NOMO-1 treated with dmso at 0.1 percent for 144 hours (cell line): Measurements from ENCODE around the gene TNFRSF6B.
A peak's percentile ranks its signal among the peaks of the same experiment; 100 is the strongest.
"Not testable (repeated sequence)": the region's sequence is repeated elsewhere in the genome, so short reads cannot be mapped to it uniquely, and the experiment has no call there.

Experiments used
- DNase-seq: peaks from one replicate; lab custom pipeline; 2025; ENCODE audit not compliant: unreplicated experiment; lab: John Stamatoyannopoulos, UW

TNFRSF6B gene, protein sequence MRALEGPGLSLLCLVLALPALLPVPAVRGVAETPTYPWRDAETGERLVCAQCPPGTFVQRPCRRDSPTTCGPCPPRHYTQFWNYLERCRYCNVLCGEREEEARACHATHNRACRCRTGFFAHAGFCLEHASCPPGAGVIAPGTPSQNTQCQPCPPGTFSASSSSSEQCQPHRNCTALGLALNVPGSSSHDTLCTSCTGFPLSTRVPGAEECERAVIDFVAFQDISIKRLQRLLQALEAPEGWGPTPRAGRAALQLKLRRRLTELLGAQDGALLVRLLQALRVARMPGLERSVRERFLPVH

DNA sequence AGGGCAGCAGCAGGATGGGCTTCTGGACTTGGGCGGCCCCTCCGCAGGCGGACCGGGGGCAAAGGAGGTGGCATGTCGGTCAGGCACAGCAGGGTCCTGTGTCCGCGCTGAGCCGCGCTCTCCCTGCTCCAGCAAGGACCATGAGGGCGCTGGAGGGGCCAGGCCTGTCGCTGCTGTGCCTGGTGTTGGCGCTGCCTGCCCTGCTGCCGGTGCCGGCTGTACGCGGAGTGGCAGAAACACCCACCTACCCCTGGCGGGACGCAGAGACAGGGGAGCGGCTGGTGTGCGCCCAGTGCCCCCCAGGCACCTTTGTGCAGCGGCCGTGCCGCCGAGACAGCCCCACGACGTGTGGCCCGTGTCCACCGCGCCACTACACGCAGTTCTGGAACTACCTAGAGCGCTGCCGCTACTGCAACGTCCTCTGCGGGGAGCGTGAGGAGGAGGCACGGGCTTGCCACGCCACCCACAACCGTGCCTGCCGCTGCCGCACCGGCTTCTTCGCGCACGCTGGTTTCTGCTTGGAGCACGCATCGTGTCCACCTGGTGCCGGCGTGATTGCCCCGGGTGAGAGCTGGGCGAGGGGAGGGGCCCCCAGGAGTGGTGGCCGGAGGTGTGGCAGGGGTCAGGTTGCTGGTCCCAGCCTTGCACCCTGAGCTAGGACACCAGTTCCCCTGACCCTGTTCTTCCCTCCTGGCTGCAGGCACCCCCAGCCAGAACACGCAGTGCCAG lies at the start of gene TNFRSF6B:
Gene TNFRSF6B, plus strand, starts transcription at position 25 of the 729 bp plus-strand sequence. Its CDS starts 116 bp downstream, at position 141.
- DNase-seq, result no peak

DNA sequence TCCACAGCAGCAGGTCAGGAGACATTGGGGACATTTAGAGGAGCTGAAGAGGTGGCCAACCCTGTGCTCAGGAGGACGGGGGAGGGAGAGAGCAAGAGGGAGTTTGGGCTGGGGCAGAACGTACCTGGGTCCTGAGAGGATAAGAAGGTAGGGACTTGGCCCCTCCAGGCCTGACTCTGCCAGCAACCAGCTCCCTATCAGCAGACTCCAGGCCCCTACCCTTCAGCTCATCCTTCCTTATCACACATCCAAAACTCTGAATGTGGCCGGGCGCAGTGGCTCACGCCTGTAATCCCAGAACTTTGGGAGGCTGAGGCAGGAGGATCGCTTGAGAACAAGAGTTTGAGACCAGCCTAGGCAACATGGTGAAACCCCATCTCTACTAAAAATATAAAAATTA lies 48.3 kb upstream of the TNFRSF6B start:
- DNase-seq, result no peak

- no peak for DNase-seq
These were observed 47.4 kb upstream of the TNFRSF6B start for GRCh38 chr20:63648895-63649589.

GRCh38 chr20:63650486-63650885 lies 46.0 kb upstream of the TNFRSF6B start:
- not testable (repeated sequence) for DNase-seq

DNA sequence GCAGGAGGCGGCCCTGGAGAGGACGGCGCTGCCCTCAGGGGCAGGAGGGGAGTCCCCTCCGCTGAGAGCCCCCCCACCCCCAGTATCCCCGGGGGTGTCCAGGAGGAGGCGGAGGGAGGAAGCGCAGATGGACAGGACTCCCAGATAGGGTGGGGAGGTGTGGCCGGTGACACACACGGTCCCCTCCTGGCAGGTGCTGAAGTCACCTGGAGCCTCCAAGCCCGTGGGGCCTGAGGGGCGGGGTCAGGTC lies 44.6 kb upstream of the TNFRSF6B start:
- no peak for DNase-seq

DNA sequence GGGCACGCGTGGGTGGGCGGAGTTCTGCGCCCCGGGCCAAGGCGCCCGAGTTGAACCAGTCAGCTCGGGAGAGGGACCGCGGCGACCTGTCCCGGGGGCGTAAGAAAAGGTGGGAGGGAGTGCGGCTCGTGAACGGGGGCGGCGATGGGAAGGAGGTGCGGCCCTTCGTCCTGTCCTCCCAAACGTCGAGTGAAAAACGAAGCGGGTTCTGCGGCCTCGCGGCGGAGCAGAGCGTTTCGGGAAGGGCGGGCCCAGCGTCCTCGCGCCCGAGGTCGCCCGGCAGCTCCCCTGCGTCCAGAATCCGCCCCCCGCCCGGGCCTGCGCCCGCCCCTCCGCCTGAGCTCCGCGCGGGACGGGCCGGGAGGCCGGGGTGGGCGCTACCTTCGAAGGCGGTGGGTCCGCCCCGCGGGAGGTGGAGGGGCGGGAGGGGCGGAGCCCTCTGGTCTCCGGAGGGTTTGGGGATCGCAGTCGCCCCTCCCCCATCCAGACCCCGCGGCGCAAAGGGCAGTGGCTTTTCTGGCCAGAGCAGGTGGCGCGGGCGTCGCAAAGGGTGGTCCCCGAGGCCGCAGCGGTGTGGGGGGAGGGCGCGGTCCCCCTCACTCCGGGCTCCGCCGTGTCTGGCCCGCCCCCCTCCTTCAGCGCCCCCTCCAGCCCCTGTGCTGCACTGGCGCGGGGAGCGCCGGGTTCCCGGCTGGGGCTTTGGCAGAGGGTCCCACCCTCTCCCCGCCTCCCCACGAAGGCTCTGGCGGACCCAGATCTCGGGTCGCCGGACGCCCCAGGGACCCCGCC lies 44.1 kb upstream of the TNFRSF6B start:
- DNase-seq, result no peak

DNA sequence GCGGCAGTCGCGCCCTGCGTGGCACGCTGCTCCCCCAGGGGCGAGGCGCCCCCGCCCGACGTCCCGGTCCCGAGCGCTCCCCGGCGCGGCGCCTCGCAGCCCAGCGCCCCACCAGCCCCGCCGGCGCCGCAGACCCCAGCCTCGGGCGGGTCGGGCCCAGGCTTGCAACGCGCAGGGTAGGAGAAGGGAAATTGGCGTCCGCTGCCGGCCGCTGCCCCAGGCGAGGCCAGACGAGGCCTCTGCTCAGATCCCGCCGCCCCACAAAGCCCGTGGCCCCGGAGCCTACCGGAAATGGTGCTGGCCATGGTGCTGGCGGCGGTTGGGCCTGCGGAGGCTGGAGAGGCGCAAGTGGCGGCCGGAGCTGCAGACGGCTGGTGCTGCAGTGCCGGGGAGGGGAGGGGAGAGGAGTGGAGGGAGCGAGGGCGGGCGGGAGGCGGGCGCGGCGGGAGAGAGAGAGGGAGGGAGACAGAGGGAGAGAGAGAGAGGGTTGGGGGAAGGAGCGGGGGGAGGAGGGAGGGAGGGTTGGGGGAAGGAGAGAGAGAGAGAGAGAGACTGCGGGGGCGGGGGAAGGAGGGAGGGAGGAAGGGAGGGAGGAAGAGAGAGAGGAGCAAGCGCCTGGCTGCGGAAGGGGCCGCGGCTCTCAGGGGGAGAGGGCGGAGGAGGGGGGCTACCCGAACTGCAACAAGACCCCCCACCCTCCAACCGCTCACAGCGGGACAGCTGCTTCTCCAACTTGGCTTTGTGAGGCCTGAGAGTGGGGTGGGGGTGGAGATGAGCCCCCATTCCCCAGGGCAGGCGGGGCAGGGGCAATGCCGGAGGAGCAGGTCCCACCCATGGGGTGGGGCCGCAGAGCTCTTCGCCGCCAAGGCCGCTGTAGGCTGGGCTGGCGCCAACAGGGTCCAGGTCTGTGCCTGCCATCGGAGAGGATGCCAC lies 43.1 kb upstream of the TNFRSF6B start, which contains the start of gene STMN3:
Gene STMN3, minus strand, starts transcription at position 384 of the 933 bp plus-strand sequence. Its CDS starts 79 bp downstream, at position 305.
- DNase-seq, result peak; percentile 94

- no peak for DNase-seq
These were observed 42.3 kb upstream of the TNFRSF6B start for GRCh38 chr20:63653974-63654668.

DNA sequence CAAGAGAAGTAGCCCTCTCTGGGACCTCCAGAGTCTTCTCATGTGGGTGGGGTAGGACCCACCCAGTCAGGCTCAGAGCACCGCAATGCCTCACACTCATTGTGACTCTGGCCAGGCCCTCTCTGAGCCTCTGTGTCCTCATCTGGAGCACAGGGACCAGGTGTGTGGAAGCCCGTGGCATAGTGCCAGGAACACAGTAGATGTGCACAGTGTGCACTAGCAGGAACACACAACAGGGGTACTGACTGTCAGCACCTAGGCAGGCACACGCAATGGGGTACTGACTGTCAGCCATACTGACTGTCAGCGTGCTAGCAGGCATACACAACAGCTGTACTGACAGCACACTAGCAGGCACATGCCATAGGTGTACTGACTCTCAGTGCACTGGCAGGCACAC lies 41.2 kb upstream of the TNFRSF6B start:
- DNase-seq, result no peak

- DNase-seq, result no peak
These were observed 40.0 kb upstream of the TNFRSF6B start for GRCh38 chr20:63656451-63656850.

GRCh38 chr20:63657260-63657936 lies 39.1 kb upstream of the TNFRSF6B start:
- no peak for DNase-seq

DNA sequence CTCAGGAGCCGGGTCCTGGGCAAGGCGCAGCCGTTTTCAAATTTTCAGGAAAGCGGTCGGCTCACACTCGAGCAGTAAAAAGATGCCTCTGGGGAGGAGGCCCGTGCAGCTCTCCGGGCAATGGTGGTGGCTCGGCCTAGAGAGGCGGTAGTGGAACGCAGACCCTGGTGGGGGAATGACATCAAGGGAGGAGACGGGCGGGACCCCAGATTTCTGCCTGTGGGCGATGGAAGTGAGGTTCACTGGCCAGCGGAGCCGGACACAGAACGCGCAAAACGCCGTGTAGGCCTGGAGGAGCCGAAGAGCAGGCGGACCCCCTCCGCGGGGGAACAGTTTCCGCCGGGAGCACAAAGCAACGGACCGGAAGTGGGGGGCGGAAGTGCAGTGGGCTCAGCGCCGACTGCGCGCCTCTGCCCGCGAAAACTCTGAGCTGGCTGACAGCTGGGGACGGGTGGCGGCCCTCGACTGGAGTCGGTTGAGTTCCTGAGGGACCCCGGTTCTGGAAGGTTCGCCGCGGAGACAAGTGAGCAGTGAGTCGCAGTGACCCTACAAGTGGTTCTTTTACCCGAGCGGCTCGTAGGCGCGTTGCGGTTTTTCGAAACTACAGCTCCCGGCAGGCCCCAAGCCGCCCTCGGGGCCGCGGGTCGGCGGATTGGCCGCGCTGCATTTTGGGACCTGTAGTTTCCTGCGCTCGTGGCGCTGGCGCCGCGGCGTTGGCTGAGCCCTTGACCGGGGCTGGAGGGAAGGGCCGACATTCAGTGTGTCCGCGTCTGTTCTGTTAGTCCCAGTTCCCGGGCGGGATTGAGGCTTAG lies 38.3 kb upstream of the TNFRSF6B start, which contains the start of gene RTEL1:
Gene RTEL1, plus strand, starts transcription at position 376 of the 812 bp plus-strand sequence. CDS start 1,091 bp downstream, outside the sequence.
- peak; percentile 84 for DNase-seq

- DNase-seq, result peak; percentile 42
These were observed 37.7 kb upstream of the TNFRSF6B start for GRCh38 chr20:63658749-63659187.

DNA sequence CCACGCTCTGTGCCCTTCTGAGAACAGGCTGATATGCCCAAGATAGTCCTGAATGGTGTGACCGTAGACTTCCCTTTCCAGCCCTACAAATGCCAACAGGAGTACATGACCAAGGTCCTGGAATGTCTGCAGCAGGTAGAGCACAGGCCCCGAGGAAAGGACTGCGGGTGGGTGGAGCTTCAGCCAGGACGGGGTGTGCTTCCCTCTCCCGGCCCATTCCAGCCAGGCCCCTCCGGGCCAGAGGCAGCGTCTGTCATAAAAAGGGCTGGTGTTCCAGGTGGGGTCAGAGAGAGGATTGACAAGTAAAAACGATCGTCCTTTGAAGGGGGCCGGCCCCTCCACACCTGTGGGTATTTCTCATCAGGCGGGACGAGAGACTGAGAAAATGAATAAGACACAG lies 37.1 kb upstream of the TNFRSF6B start:
- DNase-seq, result no peak

GRCh38 chr20:63660174-63660573 lies 36.3 kb upstream of the TNFRSF6B start:
- DNase-seq, result not testable (repeated sequence)

DNA sequence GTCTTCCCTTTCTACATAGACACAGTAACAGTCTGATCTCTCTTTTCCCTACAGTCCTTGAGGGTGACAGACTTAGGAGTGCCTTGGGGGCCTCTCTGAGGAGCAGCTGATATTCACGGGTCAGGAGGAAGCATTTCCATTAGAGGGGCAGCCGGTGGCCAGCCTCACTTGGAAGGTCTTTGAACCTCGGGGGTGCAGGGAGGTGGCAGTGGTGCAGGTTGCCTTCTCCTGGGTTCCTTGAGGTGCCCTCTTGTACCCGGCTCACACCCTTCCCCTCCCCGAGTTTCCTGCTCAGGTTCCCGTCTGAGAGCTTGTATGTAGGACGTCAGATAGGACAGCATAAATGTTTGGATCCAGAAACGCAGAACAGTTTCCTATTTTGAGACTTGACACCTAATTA lies 35.8 kb upstream of the TNFRSF6B start:
- no peak for DNase-seq

DNA sequence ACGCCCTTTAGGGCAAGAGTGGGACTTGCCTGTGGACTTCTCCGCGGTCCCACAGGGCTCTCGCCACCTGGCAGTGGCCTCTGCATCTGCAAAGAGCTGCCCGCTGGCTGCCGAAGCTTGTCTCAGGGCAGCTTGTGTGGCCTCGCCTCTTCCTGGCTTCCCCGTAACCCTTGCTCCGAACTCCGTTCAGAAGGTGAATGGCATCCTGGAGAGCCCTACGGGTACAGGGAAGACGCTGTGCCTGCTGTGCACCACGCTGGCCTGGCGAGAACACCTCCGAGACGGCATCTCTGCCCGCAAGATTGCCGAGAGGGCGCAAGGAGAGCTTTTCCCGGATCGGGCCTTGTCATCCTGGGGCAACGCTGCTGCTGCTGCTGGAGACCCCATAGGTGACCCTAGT lies 35.3 kb upstream of the TNFRSF6B start:
- no peak for DNase-seq
